HL-60 (cell line): ENCODE results near the gene SRRM3.

Experiments
- DNase-seq, 2 experiments: peaks; one replicate each; pipeline ENCODE4 v3.0.0-alpha.2; 2010 to 2020; ENCODE audit warnings: low read depth in 1 of 2, low spot score in 1 of 2
- H3K27ac ChIP-seq: fragments of 250-450 bp; sonication (Bioruptor Pico); replicated peaks from 2 replicates; pipeline ENCODE4 v1.5.1; 2020; ENCODE audit warnings: mild to moderate bottlenecking, moderate library complexity
- H3K27me3 ChIP-seq: fragments of 250-450 bp; sonication (Bioruptor Pico); 2 replicates; pipeline ENCODE4 v1.5.1; 2021; ENCODE audit warnings: mild to moderate bottlenecking, moderate library complexity; ENCODE audit not compliant: insufficient read depth, poor library complexity, severe bottlenecking
- H3K4me3 ChIP-seq: replicated peaks from 2 replicates; pipeline ENCODE4 v1.5.1; 2011; ENCODE audit warnings: mild to moderate bottlenecking, control low read depth, low read length; ENCODE audit not compliant: insufficient read depth
- CTCF ChIP-seq: IDR thresholded peaks from one replicate; pipeline ENCODE4 v1.5.1; 2011; ENCODE audit warnings: low read length, control low read depth, inconsistent platforms; ENCODE audit not compliant: insufficient read depth
- GABPA ChIP-seq: IDR thresholded peaks from 2 replicates; pipeline ENCODE4 v1.6.1; 2012; ENCODE audit warnings: low read depth
- POLR2AphosphoS5 ChIP-seq: IDR thresholded peaks from 2 replicates; pipeline ENCODE4 v1.6.1; 2012; ENCODE audit warnings: low read depth
- REST ChIP-seq: IDR thresholded peaks from 2 replicates; pipeline ENCODE4 v1.6.1; 2012; ENCODE audit warnings: low read depth; ENCODE audit not compliant: insufficient replicate concordance
- SPI1 ChIP-seq: IDR thresholded peaks from 2 replicates; pipeline ENCODE4 v1.6.1; 2012; ENCODE audit warnings: low read depth, mild to moderate bottlenecking, borderline replicate concordance

Gene SRRM3

GRCh38 chr7:76259124-76260093, 57.7 kb downstream of the SRRM3 start:
- DNase-seq: no peak
- Histone ChIP-seq H3K27me3 (peaks cover 11% of the 10 kb centered on the region), H3K4me3 (no peak overlapping the region), H3K27ac (no peak overlapping the region)
- no peak for TF ChIP-seq POLR2AphosphoS5
- TF ChIP-seq CTCF: no peak
- no peak for TF ChIP-seq SPI1
- TF ChIP-seq GABPA: no peak
- TF ChIP-seq REST: no peak

- TF ChIP-seq SPI1 (no peak), GABPA (no peak), CTCF (no peak), REST (no peak), POLR2AphosphoS5 (no peak)
- DNase-seq: no peak
- peaks cover 11% of the 10 kb centered on the region for H3K27me3 ChIP-seq
- no peak overlapping the region for H3K4me3 ChIP-seq
- H3K27ac ChIP-seq: no peak overlapping the region
These were observed 58.5 kb downstream of the SRRM3 start for GRCh38 chr7:76260171-76260703.

DNA sequence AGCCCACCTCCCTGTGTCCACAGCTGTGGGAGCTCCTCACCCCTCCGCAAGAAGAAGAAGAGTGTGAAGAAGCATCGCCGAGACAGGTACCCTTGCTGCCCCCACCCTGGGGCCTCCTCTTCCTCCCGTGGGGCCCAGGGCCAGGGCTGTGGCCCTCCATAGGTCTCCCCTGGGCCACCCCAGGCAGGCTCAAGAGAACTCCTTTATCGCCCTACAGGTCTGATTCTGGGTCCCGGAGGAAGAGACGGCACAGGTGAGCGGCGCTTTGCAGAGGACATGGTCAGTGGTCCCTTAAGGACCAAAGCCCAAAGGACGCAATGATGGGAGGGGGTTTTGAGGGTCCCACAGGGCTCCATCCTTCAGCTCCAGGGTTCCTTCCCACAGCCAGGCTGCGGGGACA, 59.6 kb downstream of the SRRM3 start:
- peaks cover 11% of the 10 kb centered on the region for H3K27me3 ChIP-seq
- TF ChIP-seq POLR2AphosphoS5: no peak
- H3K4me3 ChIP-seq: no peak overlapping the region
- H3K27ac ChIP-seq: no peak overlapping the region
- DNase-seq: no peak

DNA sequence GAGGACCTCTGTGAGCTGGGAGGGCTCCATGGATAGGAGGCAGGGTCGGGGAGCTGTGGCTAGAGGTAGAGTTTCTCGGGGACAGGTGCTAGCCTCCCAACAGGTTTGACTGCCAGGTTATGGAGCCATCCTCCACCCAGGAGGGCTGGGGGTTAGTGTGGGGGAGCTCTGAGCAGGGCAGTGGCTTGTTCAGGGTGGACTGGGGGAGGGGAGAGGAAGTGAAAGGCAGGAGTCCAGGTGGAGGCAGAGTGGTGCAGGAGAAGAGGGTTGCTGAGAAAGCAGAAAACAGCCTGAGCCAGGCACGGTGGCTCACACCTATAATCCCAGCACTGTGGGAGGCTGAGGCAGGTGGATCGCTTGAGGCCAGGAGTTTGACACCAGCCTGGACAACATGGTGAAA, 60.2 kb downstream of the SRRM3 start:
- Histone ChIP-seq H3K27me3 (peaks cover 15% of the 10 kb centered on the region), H3K27ac (no peak overlapping the region), H3K4me3 (no peak overlapping the region)
- DNase-seq: no peak
- TF ChIP-seq CTCF (no peak), REST (no peak), POLR2AphosphoS5 (no peak)
